OCI-LY7 (cell line): Measurements from ENCODE around the gene WDR91. TPM values are rescaled to one million over a fixed set of nuclear protein-coding genes. Genes with fewer than 3 reads are reported as not detected.

ENCODE experiments used
- BruUV-seq: library from RNA; stranded (reverse); fragments of 400-500 nt; replicated peaks from 2 replicates; lab custom pipeline; 2021; lab: Mats Ljungman, UMichigan
- CTCF ChIA-PET: fragments of 300-600 bp; sonication (Branson Sonifier 250); formaldehyde crosslinking; loops from one replicate; lab custom pipeline; 2022; ENCODE audit warnings: antibody characterized with exemption; ENCODE audit not compliant: unreplicated experiment; lab: Charles Lee
- POLR2A ChIA-PET: fragments of 300-600 bp; sonication (Branson Sonifier 250); formaldehyde crosslinking; loops from one replicate; lab custom pipeline; 2022; ENCODE audit warnings: antibody characterized with exemption; lab: Charles Lee
- DNase-seq: peaks from one replicate; pipeline ENCODE4 v3.0.0-alpha.2; 2015; ENCODE audit warnings: low spot score
- H2AFZ ChIP-seq: fragments of 200-600 bp; sonication (generic), shearing (Covaris generic); 2 replicates; pipeline ENCODE4 v1.6.1; 2014; ENCODE audit warnings: mild to moderate bottlenecking, antibody characterized with exemption, low read length, moderate library complexity
- H3K27ac ChIP-seq: fragments of 200-600 bp; sonication (generic); 2 replicates; pipeline ENCODE4 v1.5.1; 2014; ENCODE audit warnings: mixed run types, low read depth, mild to moderate bottlenecking, moderate library complexity, low read length, inconsistent platforms; ENCODE audit not compliant: poor library complexity, severe bottlenecking
- H3K36me3 ChIP-seq: fragments of 200-600 bp; sonication (generic); 2 replicates; pipeline ENCODE4 v1.6.1; 2014; ENCODE audit warnings: mild to moderate bottlenecking, antibody characterized with exemption, low read length, moderate library complexity, mixed read lengths; ENCODE audit not compliant: insufficient read depth
- H3K4me1 ChIP-seq: fragments of 200-600 bp; sonication (generic); 2 replicates; pipeline ENCODE4 v1.5.1; 2014; ENCODE audit warnings: mild to moderate bottlenecking, low read length; ENCODE audit not compliant: insufficient read depth, poor library complexity, severe bottlenecking
- H3K4me2 ChIP-seq: fragments of 200-600 bp; sonication (generic); 2 replicates; pipeline ENCODE4 v1.6.1; 2014; ENCODE audit warnings: mild to moderate bottlenecking, low read length
- H3K4me3 ChIP-seq: fragments of 200-600 bp; sonication (generic); 2 replicates; pipeline ENCODE4 v1.5.1; 2014; ENCODE audit warnings: mild to moderate bottlenecking, low read depth, low read length; ENCODE audit not compliant: poor library complexity, severe bottlenecking
- H3K79me2 ChIP-seq: fragments of 200-600 bp; sonication (generic); 2 replicates; pipeline ENCODE4 v1.6.1; 2016; ENCODE audit warnings: low read depth, mild to moderate bottlenecking, low read length, moderate library complexity, mixed read lengths; ENCODE audit not compliant: insufficient read depth
- H3K9me2 ChIP-seq: fragments of 200-600 bp; sonication (generic); 2 replicates; pipeline ENCODE4 v1.6.1; 2016; ENCODE audit warnings: mild to moderate bottlenecking, low read length, mixed read lengths; ENCODE audit not compliant: insufficient read depth
- H3K9me3 ChIP-seq: fragments of 200-600 bp; sonication (generic); 2 replicates; pipeline ENCODE4 v1.6.1; 2014; ENCODE audit warnings: mild to moderate bottlenecking, mixed run types, low read length, mixed read lengths
- H4K20me1 ChIP-seq: fragments of 200-600 bp; sonication (generic); 2 replicates; pipeline ENCODE4 v1.6.1; 2014; ENCODE audit warnings: mild to moderate bottlenecking, antibody characterized with exemption, low read length, moderate library complexity, mixed read lengths; ENCODE audit not compliant: insufficient read depth
- CTCF ChIP-seq: fragments of 200-600 bp; sonication (generic); conservative IDR thresholded peaks from 2 replicates; pipeline ENCODE4 v1.5.1; 2014; ENCODE audit warnings: mild to moderate bottlenecking, antibody characterized with exemption, low read length, moderate library complexity, mixed read lengths
- EZH2phosphoT487 ChIP-seq: fragments of 200-600 bp; sonication (generic); IDR thresholded peaks from 2 replicates; pipeline ENCODE4 v1.6.1; 2018; ENCODE audit warnings: low read depth, borderline replicate concordance, mild to moderate bottlenecking, mixed run types, antibody characterized with exemption, low read length, moderate library complexity, mixed read lengths
- intact Hi-C: fragments of 100-400 bp; cut with micrococcal nuclease; formaldehyde crosslinking; loops from one replicate; pipeline ENCODE4 v1.10.0; 2022; ENCODE audit not compliant: unreplicated experiment
- total RNA-seq, 2 experiments: library from RNA; depleted of rRNA in 1 of 2; stranded (reverse); fragments of >200 nt in 1 of 2; shearing (Covaris generic) in 1 of 2; gene quantifications; 2 replicates each; pipeline ENCODE4 v1.2.3, GENCODE V29; 2014 to 2022

Gene WDR91
- total RNA-seq, 2 experiments from 2014 or later: 13.6 to 17.1 TPM

GRCh38 chr7:135242096-135242684 is 30.9 kb upstream of the WDR91 start:
- no peak overlapping the region for H3K4me3 ChIP-seq
- H3K9me3 ChIP-seq: no peaks in the 10 kb centered on the region
- ChIA-PET POLR2A (no interaction called here), CTCF (no interaction called here)
- no peak overlapping the region for H3K4me2 ChIP-seq
- no peaks in the 10 kb centered on the region for H4K20me1 ChIP-seq
- H3K36me3 ChIP-seq: no peaks in the 10 kb centered on the region
- H3K79me2 ChIP-seq: no peaks in the 10 kb centered on the region
- intact Hi-C loops: no loop called here
- H3K4me1 ChIP-seq: no peaks in the 10 kb centered on the region
- TF ChIP-seq CTCF: no peak
- TF ChIP-seq EZH2phosphoT487: no peak
- no peak overlapping the region for H3K27ac ChIP-seq
- no TSS peak for BruUV-seq
- no peaks in the 10 kb centered on the region; the same call in 1 of the 2 replicates for H3K9me2 ChIP-seq
- H2AFZ ChIP-seq: no peak overlapping the region
- no peak for DNase-seq

GRCh38 chr7:135240441-135240840 is 29.1 kb upstream of the WDR91 start:
- no peak overlapping the region for H3K4me3 ChIP-seq
- no peaks in the 10 kb centered on the region for H3K4me1 ChIP-seq
- H4K20me1 ChIP-seq: no peaks in the 10 kb centered on the region
- ChIA-PET POLR2A (interaction anchor here (0.5 kb wide), 1 partner anchor 418 kb away, joined by 3 read pairs; no protein-coding TSS in a partner anchor), CTCF (no interaction called here)
- no peak for TF ChIP-seq EZH2phosphoT487
- no peak for TF ChIP-seq CTCF
- intact Hi-C loops: no loop called here
- no peaks in the 10 kb centered on the region for H3K36me3 ChIP-seq
- H3K9me3 ChIP-seq: no peaks in the 10 kb centered on the region
- no peak overlapping the region for H3K4me2 ChIP-seq
- H3K79me2 ChIP-seq: no peaks in the 10 kb centered on the region
- DNase-seq: no peak
- no peak overlapping the region for H2AFZ ChIP-seq
- BruUV-seq: no TSS peak
- no peak overlapping the region for H3K27ac ChIP-seq
- H3K9me2 ChIP-seq: no peaks in the 10 kb centered on the region; the same call in 1 of the 2 replicates

GRCh38 chr7:135239263-135239662 is 27.9 kb upstream of the WDR91 start:
- Histone ChIP-seq H2AFZ (no peak overlapping the region), H3K9me3 (no peaks in the 10 kb centered on the region), H3K79me2 (no peaks in the 10 kb centered on the region), H3K36me3 (no peaks in the 10 kb centered on the region), H3K27ac (no peak overlapping the region), H3K9me2 (no peaks in the 10 kb centered on the region; the same call in 1 of the 2 replicates), H3K4me2 (no peak overlapping the region), H3K4me3 (no peak overlapping the region), H4K20me1 (no peaks in the 10 kb centered on the region), H3K4me1 (no peaks in the 10 kb centered on the region)
- ChIA-PET POLR2A (no interaction called here), CTCF (no interaction called here)
- TF ChIP-seq EZH2phosphoT487 (no peak), CTCF (no peak)
- no peak for DNase-seq
- BruUV-seq: no TSS peak
- intact Hi-C loops: no loop called here
